GM21576 (cell line): Measurements from ENCODE around the gene CDC20B.
A peak's percentile ranks its signal among the peaks of the same experiment; 100 is the strongest.
"Not testable (repeated sequence)": the region's sequence is repeated elsewhere in the genome, so short reads cannot be mapped to it uniquely, and the experiment has no call there.

Experiments used
- ATAC-seq: cut with Tn5 transposase; IDR thresholded peaks from one replicate; pipeline ENCODE4 v1.9.1; 2021; ENCODE audit warnings: mild to moderate bottlenecking, moderate library complexity; ENCODE audit not compliant: unreplicated experiment

The CDC20B gene

DNA sequence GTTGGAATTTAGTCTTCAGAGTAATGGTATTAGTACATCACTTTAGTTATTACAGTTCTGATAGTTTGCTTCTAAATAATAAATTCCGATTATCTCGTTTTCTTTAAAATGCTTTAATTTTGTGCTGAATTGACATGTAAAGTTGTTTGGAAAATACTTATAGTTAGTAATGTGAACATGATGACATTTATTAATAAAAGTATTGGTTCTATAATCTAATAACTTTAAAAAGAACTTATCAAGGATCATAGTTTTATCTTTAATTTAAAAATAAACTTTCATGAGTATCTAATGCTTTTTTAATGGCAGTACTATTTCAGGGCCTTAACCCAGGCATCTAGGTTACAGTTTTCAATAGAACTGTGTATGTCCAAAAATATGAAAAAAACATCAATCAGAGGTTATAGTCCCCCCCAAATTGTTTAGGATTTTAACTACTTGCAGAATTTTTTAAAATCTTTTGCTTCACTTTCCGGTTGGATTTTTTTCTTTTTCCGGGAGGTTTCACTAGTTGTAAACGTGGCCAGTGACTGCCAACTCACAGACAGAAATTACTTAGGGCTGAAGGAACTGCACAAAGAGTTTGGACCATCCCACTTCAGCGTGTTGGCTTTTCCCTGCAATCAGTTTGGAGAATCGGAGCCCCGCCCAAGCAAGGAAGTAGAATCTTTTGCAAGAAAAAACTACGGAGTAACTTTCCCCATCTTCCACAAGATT, 12.3 kb downstream of the CDC20B start:
- no peak for ATAC-seq

GRCh38 chr5:55159763-55160492, 13.0 kb downstream of the CDC20B start, which contains the start of gene GPX8:
Gene GPX8, plus strand, starts transcription at chr5:55160171. Its CDS starts 22 bp downstream, at chr5:55160193.
- no peak for ATAC-seq

GRCh38 chr5:55154873-55155272, 18.1 kb downstream of the CDC20B start:
- ATAC-seq = no peak

DNA sequence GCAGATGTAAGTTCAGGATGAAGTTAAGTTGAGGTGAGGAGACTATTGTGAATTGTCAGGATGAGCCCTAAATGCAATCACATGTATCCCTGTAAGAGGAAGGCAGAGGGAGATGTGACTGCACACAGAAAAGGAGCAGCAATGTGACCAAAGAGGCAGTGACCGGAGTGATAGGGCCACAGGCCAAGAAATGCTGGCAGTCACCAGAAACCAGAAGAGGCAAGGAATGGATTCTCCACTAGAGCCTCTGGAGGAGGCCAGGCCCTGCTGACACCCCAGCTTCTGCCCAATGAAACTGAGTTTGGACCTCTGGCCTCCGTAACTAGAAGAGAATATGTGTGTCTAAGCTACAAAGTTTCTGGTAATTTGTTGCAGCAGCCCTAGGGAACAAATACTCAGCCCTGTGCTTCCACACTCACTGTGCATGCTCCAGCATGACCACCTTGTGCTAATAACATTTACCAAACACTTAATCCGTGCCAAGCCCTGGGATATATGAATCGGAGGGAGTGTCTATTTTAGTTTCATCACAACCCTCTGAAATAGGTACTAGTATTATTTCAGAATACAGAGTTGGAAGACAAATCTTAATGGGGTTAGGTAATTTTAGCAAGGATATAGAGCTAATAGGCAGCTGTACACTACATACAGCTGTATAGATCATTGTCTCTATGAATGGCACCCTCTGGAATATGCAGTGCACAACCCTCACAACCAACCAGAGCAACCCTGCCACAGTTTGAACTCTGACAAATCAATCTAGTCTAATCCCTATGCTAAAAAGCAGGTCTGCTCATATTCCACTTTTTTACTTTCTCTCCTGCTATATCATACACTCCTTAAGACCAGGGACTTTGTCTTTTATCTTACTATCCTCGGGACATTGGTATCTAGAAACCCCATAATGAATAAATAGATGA, 20.8 kb downstream of the CDC20B start:
- no peak for ATAC-seq

- ATAC-seq = no peak
Measured at GRCh38 chr5:55149308-55149795, 23.6 kb downstream of the CDC20B start.

DNA sequence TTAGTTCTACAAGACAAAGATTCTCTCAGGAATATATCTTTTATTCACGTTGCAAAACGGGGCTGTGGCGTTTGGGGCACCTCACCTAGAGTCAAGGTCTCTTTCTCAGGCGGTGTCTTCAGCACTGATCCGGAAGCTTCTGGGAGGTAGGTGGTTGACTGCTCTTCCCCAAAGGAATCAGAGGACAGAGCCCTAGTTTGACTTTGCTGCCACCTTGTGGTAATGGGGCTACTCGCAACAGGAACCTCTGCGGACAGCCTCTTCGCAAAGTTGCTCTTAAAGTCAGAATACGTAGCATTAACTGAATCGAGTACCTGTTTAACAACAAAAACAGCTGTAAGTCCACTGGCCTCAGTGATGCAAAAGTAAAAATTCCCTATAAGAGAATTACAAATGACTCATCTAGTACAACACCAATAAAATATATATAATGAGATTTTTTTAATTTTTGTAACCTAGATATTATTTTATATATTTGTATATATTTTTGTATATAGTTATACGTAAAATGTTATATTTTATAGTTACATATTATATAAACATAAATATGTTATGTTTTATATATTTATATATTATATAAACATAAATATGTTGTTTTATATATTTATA, 26.3 kb downstream of the CDC20B start:
- ATAC-seq = peak; percentile 73

DNA sequence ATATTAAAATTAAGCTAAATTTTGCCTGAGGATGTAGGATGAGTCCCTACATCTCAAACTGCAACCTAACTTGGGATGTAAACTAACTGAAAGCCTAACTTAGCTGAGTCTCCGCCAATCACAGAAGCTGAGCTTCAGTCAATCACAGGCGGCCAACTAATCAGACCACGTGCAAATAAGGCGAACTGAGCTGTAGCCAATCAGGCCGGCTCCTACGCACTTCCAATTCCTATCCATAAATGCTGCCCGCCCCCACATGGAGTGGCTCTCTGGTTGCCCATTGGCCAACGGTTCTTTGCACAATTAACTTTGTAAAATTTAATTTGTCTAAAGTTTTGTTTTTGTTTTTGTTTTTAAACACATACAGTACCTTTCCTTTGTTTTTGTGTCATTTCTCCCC, 26.9 kb downstream of the CDC20B start:
- ATAC-seq = no peak

- ATAC-seq = no peak
Measured at GRCh38 chr5:55143624-55144023, 29.4 kb downstream of the CDC20B start.

- ATAC-seq = no peak
Measured at GRCh38 chr5:55141945-55142690, 30.9 kb downstream of the CDC20B start.

DNA sequence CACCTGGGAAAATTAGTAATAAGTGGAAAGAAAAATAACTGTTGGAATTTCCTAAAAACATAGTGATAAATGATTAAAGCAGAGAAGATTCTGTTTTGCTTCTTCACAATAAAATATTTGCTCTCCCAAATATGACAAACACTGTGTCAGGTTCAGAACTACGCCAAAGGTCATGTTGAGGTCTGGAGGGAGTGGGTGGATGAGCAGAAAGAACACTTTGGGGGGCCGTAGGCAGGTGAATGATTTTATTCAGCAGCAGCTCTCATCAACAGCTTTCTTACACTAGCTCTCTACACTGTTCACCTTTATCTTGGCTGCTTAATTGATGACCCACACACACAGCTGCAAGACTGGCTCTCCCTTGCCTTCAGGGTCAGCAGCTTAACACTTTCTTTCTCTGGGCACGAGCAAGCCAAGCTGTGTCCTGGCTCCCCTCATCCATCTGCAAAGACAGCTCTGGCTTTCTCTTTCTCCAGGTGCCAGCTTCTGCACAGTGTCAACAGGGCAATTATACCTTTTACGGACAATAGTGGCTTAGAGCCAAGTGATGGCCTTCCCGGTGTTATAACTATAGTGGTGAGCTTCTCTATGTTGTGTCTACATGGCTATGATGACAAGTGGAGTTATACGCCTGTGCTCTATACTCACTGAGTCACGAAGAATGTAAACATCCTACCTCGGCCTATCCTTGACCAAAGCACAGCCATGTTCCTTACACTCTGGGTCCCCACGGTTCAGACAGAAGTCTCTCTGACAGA, 31.9 kb downstream of the CDC20B start:
- ATAC-seq = no peak

- no peak for ATAC-seq
Measured at GRCh38 chr5:55136521-55136920, 36.5 kb downstream of the CDC20B start.

DNA sequence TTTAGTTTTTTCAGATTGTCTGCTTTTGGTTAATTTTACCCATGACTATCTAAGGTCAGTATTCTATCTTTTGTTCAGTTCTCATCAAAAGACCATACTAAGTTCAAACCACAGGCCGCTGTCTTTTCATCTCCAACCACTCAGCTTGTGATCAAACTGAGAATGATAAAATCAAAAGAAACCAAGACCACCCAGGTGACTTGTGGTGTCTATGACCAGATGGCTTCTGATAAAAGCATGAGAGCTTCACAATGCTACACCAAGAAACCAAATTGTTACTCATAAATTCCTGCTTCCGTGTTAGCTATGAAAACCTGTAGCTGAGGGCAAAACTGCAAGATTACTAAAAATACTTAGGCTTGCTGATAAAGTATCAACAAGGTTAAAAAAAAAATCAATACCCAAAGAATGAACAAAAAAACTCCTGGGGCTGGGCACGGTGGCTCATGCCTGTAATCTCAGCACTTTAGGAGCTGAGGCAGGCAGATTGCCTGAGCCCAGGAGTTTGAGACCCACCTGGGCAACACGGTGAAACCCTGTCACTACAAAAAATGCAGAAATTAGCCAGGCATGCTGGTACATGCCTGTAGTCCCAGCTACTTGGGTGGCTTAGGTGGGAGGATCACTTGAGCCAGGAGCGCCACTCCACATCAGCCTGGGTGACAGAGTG, 38.8 kb downstream of the CDC20B start:
- ATAC-seq = no peak

DNA sequence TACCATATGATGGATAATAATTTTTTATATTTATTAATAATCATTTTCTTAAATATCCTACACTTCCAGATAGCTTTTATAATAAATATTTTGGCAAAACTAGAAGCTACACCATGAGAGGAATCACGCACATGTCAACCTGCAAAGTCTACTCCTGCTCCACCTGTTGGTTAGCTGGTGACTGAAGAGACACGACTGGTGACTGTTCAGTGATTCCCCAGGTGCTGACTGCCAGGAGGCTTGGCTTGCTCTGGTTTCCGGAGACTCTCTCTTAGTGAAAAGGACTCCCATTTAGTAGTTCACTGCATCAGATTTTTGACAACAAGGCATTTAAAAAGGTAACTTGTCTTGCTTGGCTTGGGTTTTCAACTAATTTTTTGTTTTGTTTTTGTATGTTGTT, 49.6 kb downstream of the CDC20B start:
- ATAC-seq = no peak

GRCh38 chr5:55114061-55114460, 58.9 kb downstream of the CDC20B start:
- ATAC-seq = no peak

DNA sequence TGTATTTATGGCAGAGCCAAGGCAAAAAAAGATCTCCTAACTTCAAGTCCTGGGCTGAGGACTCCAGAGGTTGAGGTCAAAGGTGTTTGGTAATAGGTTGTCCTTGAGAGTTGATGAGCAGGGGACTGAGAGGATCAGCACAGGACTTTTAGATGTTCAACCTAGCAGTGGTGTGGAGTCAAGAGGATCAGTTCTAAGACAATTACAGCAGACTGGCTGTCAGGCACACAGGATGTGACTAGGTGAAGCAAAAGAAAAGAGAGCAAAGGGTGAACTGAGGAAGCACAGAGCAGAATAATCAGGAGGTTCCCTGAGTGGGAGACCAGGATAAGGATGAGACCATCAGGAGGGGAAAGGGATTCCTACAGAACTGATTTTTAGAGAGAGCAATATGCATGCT, 59.6 kb downstream of the CDC20B start:
- ATAC-seq = no peak

- ATAC-seq = no peak
Measured at GRCh38 chr5:55110217-55110616, 62.8 kb downstream of the CDC20B start.

- ATAC-seq = no peak
Measured at GRCh38 chr5:55108661-55109060, 64.3 kb downstream of the CDC20B start.

- ATAC-seq = not testable (repeated sequence)
Measured at GRCh38 chr5:55105976-55106375, 67.0 kb downstream of the CDC20B start.
